CD4-positive, alpha-beta T cell (primary cell): ENCODE measurements around the gene TKFC. TPM values are rescaled to one million over a fixed set of nuclear protein-coding genes. Genes with fewer than 3 reads are reported as not detected.

ENCODE experiments used
- ATAC-seq: fragments of 200-7000 bp; cut with Tn5 transposase; one replicate; pipeline ENCODE4 v1.10.0; 2022; ENCODE audit warnings: mild to moderate bottlenecking; ENCODE audit not compliant: poor library complexity
- CTCF ChIA-PET: fragments of 350-600 bp; sonication (Branson Sonifier 250); formaldehyde crosslinking; loops from one replicate; lab custom pipeline; 2021; ENCODE audit warnings: antibody characterized with exemption, inconsistent platforms; lab: Charles Lee
- POLR2A ChIA-PET: fragments of 350-600 bp; sonication (Branson Sonifier 250); formaldehyde crosslinking; loops from one replicate; lab custom pipeline; 2021; ENCODE audit warnings: antibody characterized with exemption, inconsistent platforms; lab: Charles Lee
- DNase-seq, 14 experiments: peaks; one replicate each; pipeline ENCODE4 v3.0.0-alpha.2; 2013 to 2020; ENCODE audit warnings: mixed read lengths in 2 of 14
- H3K27ac ChIP-seq, 2 donors: one replicate each; pipeline versions ENCODE4 v1.5.1 to v1.7.0; 2013; ENCODE audit warnings: low read length in 2 of 2, low read depth in 1 of 2, mild to moderate bottlenecking in 1 of 2
- H3K27me3 ChIP-seq, 2 experiments: 1 replicate in 1 of 2; 2 replicates in 1 of 2; pipeline versions ENCODE4 v1.6.1 to v1.7.0; 2013; ENCODE audit warnings: low read length in 2 of 2, control low read depth in 1 of 2, mild to moderate bottlenecking in 1 of 2, moderate library complexity in 1 of 2; ENCODE audit not compliant: insufficient read depth in 2 of 2, control insufficient read depth in 1 of 2
- H3K36me3 ChIP-seq: one replicate; pipeline ENCODE4 v1.6.1; 2013; ENCODE audit warnings: low read length, control low read depth; ENCODE audit not compliant: insufficient read depth
- H3K4me1 ChIP-seq: one replicate; pipeline ENCODE4 v1.6.1; 2013; ENCODE audit warnings: low read length, control low read depth; ENCODE audit not compliant: insufficient read depth
- H3K4me3 ChIP-seq: one replicate; pipeline ENCODE4 v1.5.1; 2013; ENCODE audit warnings: mild to moderate bottlenecking, low read length, moderate library complexity
- H3K9me3 ChIP-seq, 2 experiments: 1 replicate in 1 of 2; 2 replicates in 1 of 2; pipeline versions ENCODE4 v1.6.1 to v1.7.0; 2013; ENCODE audit warnings: low read length in 2 of 2, mild to moderate bottlenecking in 2 of 2, control low read depth in 1 of 2, moderate library complexity in 1 of 2; ENCODE audit not compliant: control insufficient read depth in 1 of 2, insufficient read depth in 1 of 2
- H3K27ac Mint-ChIP-seq: one replicate; pipeline ENCODE4 v1.8.0; 2020; ENCODE audit warnings: mixed read lengths
- H3K27me3 Mint-ChIP-seq: one replicate; pipeline ENCODE4 v1.8.0; 2021; ENCODE audit warnings: mixed read lengths
- H3K36me3 Mint-ChIP-seq: one replicate; pipeline ENCODE4 v1.8.0; 2021; ENCODE audit warnings: low read depth, mixed read lengths
- H3K4me1 Mint-ChIP-seq: one replicate; pipeline ENCODE4 v1.8.0; 2021; ENCODE audit warnings: low read depth, mixed read lengths
- H3K4me3 Mint-ChIP-seq: one replicate; pipeline ENCODE4 v1.8.0; 2020; ENCODE audit warnings: mild to moderate bottlenecking, mixed read lengths
- H3K9me3 Mint-ChIP-seq: one replicate; pipeline ENCODE4 v1.8.0; 2020; ENCODE audit warnings: mixed read lengths
- intact Hi-C, 2 experiments: fragments of 100-400 bp; cut with DNase I in 1 of 2; cut with micrococcal nuclease in 1 of 2; formaldehyde crosslinking; loops; one replicate each; pipeline versions ENCODE4 v1.15.1 to v1.9.0; 2023 to 2025; cut with DNase I, micrococcal nuclease
- total RNA-seq, 174 experiments: library from RNA in 2 of 174; stranded (reverse) in 2 of 174; gene quantifications; one replicate each; pipeline ENCODE4 v1.2.3 and lab custom pipeline; 2021 to 2026
- TF ChIP-seq, protein P1 (sequence below): fragments of 200-600 bp; IDR thresholded peaks from one replicate; pipeline ENCODE4 v1.8.0; 2022; ENCODE audit warnings: antibody characterized with exemption, mild to moderate bottlenecking

The TKFC gene
- total RNA-seq, 2 experiments from 2014 or later: 21.8 to 26.3 TPM

- H3K4me1 Mint-ChIP-seq: no peaks in the 10 kb centered on the region
- ATAC-seq: no peak
- POLR2A ChIA-PET: no interaction called here
- H3K27ac Mint-ChIP-seq: no peak overlapping the region
- H3K4me3 Mint-ChIP-seq: no peak overlapping the region
- no peak overlapping the region for H3K27ac ChIP-seq
- CTCF ChIA-PET: no interaction called here
- H3K36me3 ChIP-seq: peaks cover 88% of the 10 kb centered on the region
- no peaks in the 10 kb centered on the region for H3K27me3 Mint-ChIP-seq
- H3K9me3 Mint-ChIP-seq: no peaks in the 10 kb centered on the region
- no peaks in the 10 kb centered on the region for H3K9me3 ChIP-seq
- no peak overlapping the region for H3K4me3 ChIP-seq
- TF ChIP-seq, protein P1, sequence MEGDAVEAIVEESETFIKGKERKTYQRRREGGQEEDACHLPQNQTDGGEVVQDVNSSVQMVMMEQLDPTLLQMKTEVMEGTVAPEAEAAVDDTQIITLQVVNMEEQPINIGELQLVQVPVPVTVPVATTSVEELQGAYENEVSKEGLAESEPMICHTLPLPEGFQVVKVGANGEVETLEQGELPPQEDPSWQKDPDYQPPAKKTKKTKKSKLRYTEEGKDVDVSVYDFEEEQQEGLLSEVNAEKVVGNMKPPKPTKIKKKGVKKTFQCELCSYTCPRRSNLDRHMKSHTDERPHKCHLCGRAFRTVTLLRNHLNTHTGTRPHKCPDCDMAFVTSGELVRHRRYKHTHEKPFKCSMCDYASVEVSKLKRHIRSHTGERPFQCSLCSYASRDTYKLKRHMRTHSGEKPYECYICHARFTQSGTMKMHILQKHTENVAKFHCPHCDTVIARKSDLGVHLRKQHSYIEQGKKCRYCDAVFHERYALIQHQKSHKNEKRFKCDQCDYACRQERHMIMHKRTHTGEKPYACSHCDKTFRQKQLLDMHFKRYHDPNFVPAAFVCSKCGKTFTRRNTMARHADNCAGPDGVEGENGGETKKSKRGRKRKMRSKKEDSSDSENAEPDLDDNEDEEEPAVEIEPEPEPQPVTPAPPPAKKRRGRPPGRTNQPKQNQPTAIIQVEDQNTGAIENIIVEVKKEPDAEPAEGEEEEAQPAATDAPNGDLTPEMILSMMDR: no peak
- intact Hi-C loops: no loop called here
- DNase-seq: no peak
- H3K4me1 ChIP-seq: no peaks in the 10 kb centered on the region
- no peaks in the 10 kb centered on the region for H3K27me3 ChIP-seq
- peaks cover 32% of the 10 kb centered on the region for H3K36me3 Mint-ChIP-seq
Observed at GRCh38 chr11:61306221-61306620, 26.8 kb upstream of the TKFC start.

DNA sequence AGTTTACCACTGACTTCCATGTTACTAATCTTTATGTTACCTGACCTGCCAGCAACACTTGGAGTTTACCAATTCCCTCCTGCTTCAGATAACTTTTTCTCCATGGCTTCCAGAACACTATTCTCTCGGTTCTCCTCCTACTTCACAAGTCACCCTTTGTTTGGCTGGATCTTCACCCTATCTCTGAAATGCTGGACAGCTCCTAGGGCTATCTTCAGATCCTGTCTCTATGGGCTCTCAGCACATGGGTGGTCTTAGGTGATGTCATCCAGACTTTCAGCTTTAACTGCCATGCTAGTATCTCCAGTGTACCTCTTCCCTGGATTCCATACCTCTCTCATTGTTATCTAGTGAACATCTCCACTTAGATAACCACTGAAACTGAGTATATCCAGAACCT lies 25.7 kb upstream of the TKFC start:
- Mint-ChIP-seq H3K4me3 (no peak overlapping the region), H3K9me3 (no peaks in the 10 kb centered on the region), H3K27me3 (no peaks in the 10 kb centered on the region), H3K4me1 (no peaks in the 10 kb centered on the region), H3K27ac (no peak overlapping the region), H3K36me3 (peaks cover 20% of the 10 kb centered on the region)
- Histone ChIP-seq H3K9me3 (no peaks in the 10 kb centered on the region), H3K4me1 (no peaks in the 10 kb centered on the region), H3K4me3 (no peak overlapping the region), H3K27me3 (no peaks in the 10 kb centered on the region), H3K36me3 (peaks cover 88% of the 10 kb centered on the region), H3K27ac (no peak overlapping the region)
- TF ChIP-seq, protein P1: no peak
- POLR2A ChIA-PET: no interaction called here
- ATAC-seq (no peak), DNase-seq (no peak)
- CTCF ChIA-PET: no interaction called here
- intact Hi-C loops: no loop called here

- TF ChIP-seq, protein P1: no peak
- Histone ChIP-seq H3K4me1 (no peaks in the 10 kb centered on the region), H3K27ac (no peak overlapping the region), H3K27me3 (no peaks in the 10 kb centered on the region), H3K9me3 (no peaks in the 10 kb centered on the region), H3K4me3 (no peak overlapping the region), H3K36me3 (peaks cover 89% of the 10 kb centered on the region)
- no peaks in the 10 kb centered on the region for H3K9me3 Mint-ChIP-seq
- intact Hi-C loops: no loop called here
- POLR2A ChIA-PET: no interaction called here
- peaks cover 2% of the 10 kb centered on the region for H3K36me3 Mint-ChIP-seq
- DNase-seq (no peak), ATAC-seq (no peak)
- no peaks in the 10 kb centered on the region for H3K27me3 Mint-ChIP-seq
- no peaks in the 10 kb centered on the region for H3K4me1 Mint-ChIP-seq
- CTCF ChIA-PET: no interaction called here
- H3K4me3 Mint-ChIP-seq: no peak overlapping the region
- no peak overlapping the region for H3K27ac Mint-ChIP-seq
Observed at GRCh38 chr11:61309141-61309540, 23.9 kb upstream of the TKFC start.
